GM23338 (cell line): ENCODE results near the gene CCDC106. TPM values are rescaled to one million over a fixed set of nuclear protein-coding genes. Genes with fewer than 3 reads are reported as not detected.

ENCODE experiments used
- ATAC-seq: fragments of 200-7000 bp; cut with Tn5 transposase; 3 replicates; pipeline ENCODE4 v1.9.1; 2020
- DNase-seq: peaks from one replicate; pipeline ENCODE4 v3.0.0-alpha.2; 2015; ENCODE audit warnings: low spot score
- H2AFZ ChIP-seq: fragments of 200-600 bp; sonication (generic); 2 replicates; pipeline ENCODE4 v1.8.0; 2016; ENCODE audit warnings: antibody characterized with exemption, mild to moderate bottlenecking, moderate library complexity
- H3F3A ChIP-seq: fragments of 200-600 bp; sonication (generic); replicated peaks from 2 replicates; pipeline ENCODE4 v1.8.0; 2017; ENCODE audit warnings: antibody characterized with exemption, mixed run types, low read depth
- H3K27ac ChIP-seq: fragments of 200-600 bp; sonication (generic); 2 replicates; pipeline ENCODE4 v1.6.1; 2016; ENCODE audit warnings: low read depth
- H3K27me3 ChIP-seq: fragments of 200-600 bp; sonication (generic); 2 replicates; pipeline ENCODE4 v1.8.0; 2016; ENCODE audit warnings: mild to moderate bottlenecking, mixed run types, moderate library complexity; ENCODE audit not compliant: insufficient read depth
- H3K36me3 ChIP-seq: fragments of 200-600 bp; sonication (generic); 2 replicates; pipeline ENCODE4 v1.8.0; 2016; ENCODE audit warnings: mild to moderate bottlenecking; ENCODE audit not compliant: insufficient read depth
- H3K4me1 ChIP-seq: fragments of 200-600 bp; sonication (generic); 2 replicates; pipeline ENCODE4 v1.8.0; 2016; ENCODE audit warnings: mild to moderate bottlenecking, moderate library complexity; ENCODE audit not compliant: insufficient read depth
- H3K4me2 ChIP-seq: fragments of 200-600 bp; sonication (generic); 2 replicates; pipeline ENCODE4 v1.7.1; 2017; ENCODE audit warnings: mixed run types
- H3K4me3 ChIP-seq: fragments of 200-600 bp; sonication (generic); 2 replicates; pipeline ENCODE4 v1.6.1; 2016; ENCODE audit warnings: mixed run types
- H3K79me2 ChIP-seq: fragments of 200-600 bp; sonication (generic); replicated peaks from 2 replicates; pipeline ENCODE4 v1.8.0; 2017; ENCODE audit warnings: mild to moderate bottlenecking; ENCODE audit not compliant: insufficient read depth
- H3K9me2 ChIP-seq: fragments of 200-600 bp; sonication (generic); 2 replicates; pipeline ENCODE4 v1.8.0; 2017; ENCODE audit not compliant: insufficient read depth
- H4K20me1 ChIP-seq: fragments of 200-600 bp; sonication (generic); replicated peaks from 2 replicates; pipeline ENCODE4 v1.8.0; 2017; ENCODE audit warnings: mild to moderate bottlenecking; ENCODE audit not compliant: insufficient read depth
- H3K27ac Mint-ChIP-seq: 2 replicates; pipeline ENCODE4 v1.8.0; 2020; ENCODE audit warnings: inconsistent platforms, mild to moderate bottlenecking, moderate library complexity, mixed read lengths
- H3K27me3 Mint-ChIP-seq: 3 replicates; pipeline ENCODE4 v1.8.0; 2022; ENCODE audit warnings: low read depth, mild to moderate bottlenecking, moderate library complexity, mixed read lengths, inconsistent platforms; ENCODE audit not compliant: insufficient read depth, poor library complexity
- H3K36me3 Mint-ChIP-seq: 3 replicates; pipeline ENCODE4 v1.8.0; 2021; ENCODE audit warnings: low read depth, mild to moderate bottlenecking, inconsistent platforms, moderate library complexity, mixed read lengths
- H3K4me1 Mint-ChIP-seq: 3 replicates; pipeline ENCODE4 v1.8.0; 2020; ENCODE audit warnings: mild to moderate bottlenecking, inconsistent platforms, mixed read lengths
- H3K4me3 Mint-ChIP-seq: 3 replicates; pipeline ENCODE4 v1.8.0; 2021; ENCODE audit warnings: moderate library complexity, mild to moderate bottlenecking, inconsistent platforms, mixed read lengths
- H3K9me3 Mint-ChIP-seq: 3 replicates; pipeline ENCODE4 v1.8.0; 2020; ENCODE audit warnings: moderate library complexity, mild to moderate bottlenecking, inconsistent platforms, mixed read lengths
- CREB1 ChIP-seq: fragments of 250-450 bp; sonication (Bioruptor Pico); IDR thresholded peaks from 2 replicates; pipeline ENCODE4 v1.5.0; 2020; ENCODE audit warnings: low read depth, mild to moderate bottlenecking, moderate library complexity
- CTCF ChIP-seq, 2 experiments: fragments of 200-600 bp in 1 of 2; sonication (generic) in 1 of 2; conservative IDR thresholded peaks; 2 replicates each; pipeline versions ENCODE4 v1.5.1 to v1.6.1; 2016 to 2017; ENCODE audit warnings: antibody characterized with exemption in 2 of 2, low read depth in 2 of 2, mild to moderate bottlenecking in 2 of 2, moderate library complexity in 1 of 2
- ETS1 ChIP-seq: IDR thresholded peaks from 2 replicates; pipeline ENCODE4 v1.6.1; 2016; ENCODE audit warnings: antibody characterized with exemption
- EZH2 ChIP-seq: fragments of 200-600 bp; sonication (generic); IDR thresholded peaks from one replicate; pipeline ENCODE4 v1.8.0; 2017; ENCODE audit warnings: antibody characterized with exemption, mild to moderate bottlenecking, low read depth; ENCODE audit not compliant: unreplicated experiment
- EZH2phosphoT487 ChIP-seq: fragments of 200-600 bp; sonication (generic); IDR thresholded peaks from one replicate; pipeline ENCODE4 v1.8.1; 2018; ENCODE audit warnings: antibody characterized with exemption; ENCODE audit not compliant: unreplicated experiment
- JUNB ChIP-seq: IDR thresholded peaks from one replicate; pipeline ENCODE4 v1.6.1; 2016; ENCODE audit warnings: antibody characterized with exemption; ENCODE audit not compliant: unreplicated experiment
- NANOG ChIP-seq: IDR thresholded peaks from 2 replicates; pipeline ENCODE4 v1.6.1; 2016; ENCODE audit warnings: antibody characterized with exemption, borderline replicate concordance
- POLR2AphosphoS5 ChIP-seq: IDR thresholded peaks from 2 replicates; pipeline ENCODE4 v1.6.1; 2016; ENCODE audit warnings: antibody characterized with exemption, low read depth
- REST ChIP-seq: IDR thresholded peaks from one replicate; pipeline ENCODE4 v1.6.1; 2018; ENCODE audit warnings: antibody characterized with exemption; ENCODE audit not compliant: unreplicated experiment
- STAT1 ChIP-seq: IDR thresholded peaks from one replicate; pipeline ENCODE4 v1.6.1; 2016; ENCODE audit warnings: antibody characterized with exemption; ENCODE audit not compliant: unreplicated experiment
- ZNF114 ChIP-seq: fragments of 250-450 bp; sonication (Bioruptor Pico); IDR thresholded peaks from 2 replicates; pipeline ENCODE4 v1.5.0; 2020; ENCODE audit warnings: mild to moderate bottlenecking, moderate library complexity
- ZNF331 ChIP-seq: fragments of 250-450 bp; sonication (Bioruptor Pico); IDR thresholded peaks from 2 replicates; pipeline ENCODE4 v1.5.0; 2020; ENCODE audit warnings: low read depth, mild to moderate bottlenecking, moderate library complexity
- ZNF462 ChIP-seq: fragments of 250-450 bp; sonication (Bioruptor Pico); IDR thresholded peaks from 2 replicates; pipeline ENCODE4 v1.5.0; 2020; ENCODE audit warnings: mild to moderate bottlenecking, moderate library complexity
- polyA plus RNA-seq: library from polyadenylated mRNA; unstranded; fragments of >200 nt; fragmentation: Nextera tagmentation; extraction: Ambion mirVana; gene quantifications from 2 replicates; pipeline ENCODE4 v1.2.1, GENCODE V29; 2016
- total RNA-seq: library from RNA; depleted of rRNA; stranded (reverse); fragments of >200 nt; shearing (Covaris generic); gene quantifications from 2 replicates; pipeline ENCODE4 v1.2.3, GENCODE V29; 2014

Gene CCDC106
- total and polyA plus RNA-seq, 2 experiments from 2014 or later: 12.0 to 17.6 TPM

- Histone ChIP-seq H3F3A (peaks cover 27% of the 10 kb centered on the region), H3K27me3 (no peaks in the 10 kb centered on the region), H3K4me3 (peak overlapping the region; percentile 89; the same call in 1 of the 2 replicates), H3K79me2 (peaks cover 37% of the 10 kb centered on the region), H2AFZ (no peak overlapping the region), H3K4me1 (no peaks in the 10 kb centered on the region; the same call in 1 of the 2 replicates), H3K9me2 (no peaks in the 10 kb centered on the region), H3K27ac (no peak overlapping the region), H3K36me3 (no peaks in the 10 kb centered on the region), H3K4me2 (peak overlapping the region; percentile 96), H4K20me1 (no peaks in the 10 kb centered on the region)
- peaks cover 41% of the 10 kb centered on the region for H3K27me3 Mint-ChIP-seq
- no peak overlapping the region for H3K27ac Mint-ChIP-seq
- H3K36me3 Mint-ChIP-seq: peaks cover 40% of the 10 kb centered on the region
- no peak for DNase-seq
- H3K4me1 Mint-ChIP-seq: peaks cover 28% of the 10 kb centered on the region
- ATAC-seq: no peak
- H3K9me3 Mint-ChIP-seq: peaks cover 4% of the 10 kb centered on the region
- H3K4me3 Mint-ChIP-seq: peak overlapping the region; percentile 84
- TF ChIP-seq ZNF114 (CRISPR knock-in tag) (no peak), REST (no peak), EZH2phosphoT487 (no peak), ETS1 (no peak), NANOG (no peak), JUNB (no peak), ZNF331 (no peak), CTCF (conservative IDR thresholded peaks at IDR 0.05; ENCODE audit: low read depth in 2 of 2) (no peak), POLR2AphosphoS5 (no peak), STAT1 (no peak), ZNF462 (CRISPR knock-in tag) (no peak), CREB1 (CRISPR knock-in tag) (no peak), EZH2 (no peak)
These were observed 3.0 kb upstream of the CCDC106 start for GRCh38 chr19:55644842-55645511.
